Activated T-helper 1 cell treated with anti-CD3 and anti-CD28 coated beads, Interleukin-12 subunit alpha, Interleukin-12 subunit beta, Interleukin-2, Interleukin-4 antibody, amounts not matched to agents 30 ng/mL and 10 ng/mL and 1 ng/mL, durations not matched to agents 14 hours and 24 hours and 36 hours (primary cell): ENCODE measurements around the gene PTCHD4. TPM values are rescaled to one million over a fixed set of nuclear protein-coding genes. Genes with fewer than 3 reads are reported as not detected.

ENCODE experiments used
- DNase-seq: peaks from one replicate; pipeline ENCODE4 v3.0.0; 2021; ENCODE audit warnings: low spot score
- H3K27ac Mint-ChIP-seq: one replicate; pipeline ENCODE4 v1.8.0; 2021; ENCODE audit warnings: mild to moderate bottlenecking, mixed read lengths
- H3K27me3 Mint-ChIP-seq: one replicate; pipeline ENCODE4 v1.8.0; 2022; ENCODE audit warnings: mild to moderate bottlenecking, moderate library complexity, mixed read lengths; ENCODE audit not compliant: insufficient read depth
- H3K36me3 Mint-ChIP-seq: one replicate; pipeline ENCODE4 v1.8.0; 2021; ENCODE audit warnings: low read depth, mixed read lengths
- H3K4me1 Mint-ChIP-seq: one replicate; pipeline ENCODE4 v1.8.0; 2021; ENCODE audit warnings: low read depth, mixed read lengths
- H3K4me3 Mint-ChIP-seq: one replicate; pipeline ENCODE4 v1.8.0; 2021; ENCODE audit warnings: mild to moderate bottlenecking, moderate library complexity, mixed read lengths
- H3K9me3 Mint-ChIP-seq: one replicate; pipeline ENCODE4 v1.8.0; 2021; ENCODE audit warnings: mixed read lengths
- intact Hi-C: fragments of 100-400 bp; cut with micrococcal nuclease; formaldehyde crosslinking; loops from one replicate; pipeline ENCODE4 v1.15.1; 2024
- total RNA-seq: library from RNA; stranded (reverse); gene quantifications from 2 replicates; pipeline ENCODE4 v1.2.3, GENCODE V29; 2022

Gene PTCHD4
- total RNA-seq, 1 donor from 2014 or later: not detected

GRCh38 chr6:48087448-48087847, 23.5 kb downstream of the PTCHD4 start:
- Mint-ChIP-seq H3K9me3 (no peaks in the 10 kb centered on the region), H3K36me3 (no peaks in the 10 kb centered on the region), H3K27ac (no peak overlapping the region), H3K27me3 (no peaks in the 10 kb centered on the region), H3K4me3 (no peak overlapping the region), H3K4me1 (no peaks in the 10 kb centered on the region)
- intact Hi-C loops: no loop called here
- DNase-seq: no peak

GRCh38 chr6:48086187-48086586, 24.8 kb downstream of the PTCHD4 start:
- Mint-ChIP-seq H3K36me3 (no peaks in the 10 kb centered on the region), H3K27me3 (no peaks in the 10 kb centered on the region), H3K4me3 (no peak overlapping the region), H3K4me1 (no peaks in the 10 kb centered on the region), H3K27ac (no peak overlapping the region), H3K9me3 (no peaks in the 10 kb centered on the region)
- no peak for DNase-seq
- intact Hi-C loops: no loop called here

- H3K36me3 Mint-ChIP-seq: no peaks in the 10 kb centered on the region
- H3K4me1 Mint-ChIP-seq: no peaks in the 10 kb centered on the region
- no peak for DNase-seq
- no peak overlapping the region for H3K4me3 Mint-ChIP-seq
- intact Hi-C loops: no loop called here
- H3K27me3 Mint-ChIP-seq: no peaks in the 10 kb centered on the region
- H3K27ac Mint-ChIP-seq: no peak overlapping the region
- H3K9me3 Mint-ChIP-seq: no peaks in the 10 kb centered on the region
These were observed 25.8 kb downstream of the PTCHD4 start for GRCh38 chr6:48085131-48085741.

GRCh38 chr6:48084201-48084600, 26.8 kb downstream of the PTCHD4 start:
- H3K9me3 Mint-ChIP-seq: no peaks in the 10 kb centered on the region
- H3K27ac Mint-ChIP-seq: no peak overlapping the region
- no peak overlapping the region for H3K4me3 Mint-ChIP-seq
- intact Hi-C loops: no loop called here
- no peaks in the 10 kb centered on the region for H3K4me1 Mint-ChIP-seq
- DNase-seq: no peak
- H3K27me3 Mint-ChIP-seq: no peaks in the 10 kb centered on the region
- H3K36me3 Mint-ChIP-seq: no peaks in the 10 kb centered on the region

GRCh38 chr6:48080227-48081009, 30.6 kb downstream of the PTCHD4 start:
- Mint-ChIP-seq H3K27ac (no peak overlapping the region), H3K4me3 (no peak overlapping the region), H3K27me3 (no peaks in the 10 kb centered on the region), H3K36me3 (no peaks in the 10 kb centered on the region), H3K9me3 (no peaks in the 10 kb centered on the region), H3K4me1 (no peaks in the 10 kb centered on the region)
- intact Hi-C loops: no loop called here
- DNase-seq: no peak

- no peaks in the 10 kb centered on the region for H3K9me3 Mint-ChIP-seq
- DNase-seq: no peak
- H3K4me3 Mint-ChIP-seq: no peak overlapping the region
- H3K27ac Mint-ChIP-seq: no peak overlapping the region
- H3K4me1 Mint-ChIP-seq: no peaks in the 10 kb centered on the region
- H3K36me3 Mint-ChIP-seq: no peaks in the 10 kb centered on the region
- H3K27me3 Mint-ChIP-seq: no peaks in the 10 kb centered on the region
- intact Hi-C loops: no loop called here
These were observed 32.9 kb downstream of the PTCHD4 start for GRCh38 chr6:48078120-48078519.

GRCh38 chr6:48075181-48075580, 35.8 kb downstream of the PTCHD4 start:
- intact Hi-C loops: no loop called here
- no peaks in the 10 kb centered on the region for H3K27me3 Mint-ChIP-seq
- H3K4me1 Mint-ChIP-seq: no peaks in the 10 kb centered on the region
- H3K9me3 Mint-ChIP-seq: no peaks in the 10 kb centered on the region
- DNase-seq: no peak
- H3K27ac Mint-ChIP-seq: no peak overlapping the region
- H3K36me3 Mint-ChIP-seq: no peaks in the 10 kb centered on the region
- no peak overlapping the region for H3K4me3 Mint-ChIP-seq

- no peak overlapping the region for H3K27ac Mint-ChIP-seq
- no peaks in the 10 kb centered on the region for H3K4me1 Mint-ChIP-seq
- peaks cover 8% of the 10 kb centered on the region for H3K27me3 Mint-ChIP-seq
- no peak overlapping the region for H3K4me3 Mint-ChIP-seq
- no peak for DNase-seq
- intact Hi-C loops: no loop called here
- H3K9me3 Mint-ChIP-seq: no peaks in the 10 kb centered on the region
- H3K36me3 Mint-ChIP-seq: no peaks in the 10 kb centered on the region
These were observed 36.8 kb downstream of the PTCHD4 start for GRCh38 chr6:48073976-48074767.

- Mint-ChIP-seq H3K36me3 (no peaks in the 10 kb centered on the region), H3K9me3 (no peaks in the 10 kb centered on the region), H3K27me3 (peaks cover 16% of the 10 kb centered on the region), H3K27ac (no peak overlapping the region), H3K4me3 (no peak overlapping the region), H3K4me1 (no peaks in the 10 kb centered on the region)
- DNase-seq: no peak
- intact Hi-C loops: no loop called here
These were observed 39.2 kb downstream of the PTCHD4 start for GRCh38 chr6:48071833-48072232.

GRCh38 chr6:48069280-48069679, 41.7 kb downstream of the PTCHD4 start:
- Mint-ChIP-seq H3K36me3 (no peaks in the 10 kb centered on the region), H3K4me3 (no peak overlapping the region), H3K27me3 (peaks cover 19% of the 10 kb centered on the region), H3K4me1 (no peaks in the 10 kb centered on the region), H3K27ac (no peak overlapping the region), H3K9me3 (no peaks in the 10 kb centered on the region)
- no peak for DNase-seq
- intact Hi-C loops: no loop called here

GRCh38 chr6:48068278-48069251, 42.4 kb downstream of the PTCHD4 start:
- Mint-ChIP-seq H3K4me1 (no peaks in the 10 kb centered on the region), H3K27ac (no peak overlapping the region), H3K27me3 (peaks cover 19% of the 10 kb centered on the region), H3K9me3 (no peaks in the 10 kb centered on the region), H3K4me3 (no peak overlapping the region), H3K36me3 (no peaks in the 10 kb centered on the region)
- intact Hi-C loops: no loop called here
- DNase-seq: no peak

- H3K9me3 Mint-ChIP-seq: no peaks in the 10 kb centered on the region
- no peaks in the 10 kb centered on the region for H3K4me1 Mint-ChIP-seq
- intact Hi-C loops: no loop called here
- no peak overlapping the region for H3K4me3 Mint-ChIP-seq
- no peaks in the 10 kb centered on the region for H3K36me3 Mint-ChIP-seq
- DNase-seq: no peak
- peaks cover 19% of the 10 kb centered on the region for H3K27me3 Mint-ChIP-seq
- H3K27ac Mint-ChIP-seq: no peak overlapping the region
These were observed 43.1 kb downstream of the PTCHD4 start for GRCh38 chr6:48067886-48068277.
